Measurements from ENCODE around the gene PHF8.
A peak's percentile ranks its signal among the peaks of the same experiment; 100 is the strongest.

The PHF8 gene

GRCh38 chrX:54044877-54045338, 635 bp upstream of the PHF8 start:
- TF ChIP-seq TAF1 (IDR thresholded peaks at IDR 0.05; ENCODE audit: borderline replicate concordance, insufficient read depth, low read length) (no peak), POLR2AphosphoS5 (IDR thresholded peaks at IDR 0.05; ENCODE audit: low read depth, low read length) (peak; percentile 0; the same call in 1 of the 2 replicates)

GRCh38 chrX:54043541-54044125, 640 bp downstream of the PHF8 start:
- TF ChIP-seq REST (IDR thresholded peaks at IDR 0.05; ENCODE audit: insufficient read depth in 1 of 2, low read depth in 2 of 2, low read length in 2 of 2) (no peak), TAF1 (IDR thresholded peaks at IDR 0.05; ENCODE audit: borderline replicate concordance, insufficient read depth, low read length) (no peak), SIN3A (IDR thresholded peaks at IDR 0.05; ENCODE audit: borderline replicate concordance, insufficient read depth, low read length) (no peak), POLR2AphosphoS5 (IDR thresholded peaks at IDR 0.05; ENCODE audit: low read depth, low read length) (no peak), FOXP2 (optimal IDR thresholded peaks at IDR 0.05; ENCODE audit: borderline replicate concordance, extremely low read depth, extremely low read length, insufficient read depth) (no peak)

GRCh38 chrX:54043056-54043455, 1.2 kb downstream of the PHF8 start:
- TF ChIP-seq FOXP2 (optimal IDR thresholded peaks at IDR 0.05; ENCODE audit: borderline replicate concordance, extremely low read depth, extremely low read length, insufficient read depth) (no peak), SIN3A (IDR thresholded peaks at IDR 0.05; ENCODE audit: borderline replicate concordance, insufficient read depth, low read length) (no peak), POLR2AphosphoS5 (IDR thresholded peaks at IDR 0.05; ENCODE audit: low read depth, low read length) (no peak), TAF1 (IDR thresholded peaks at IDR 0.05; ENCODE audit: borderline replicate concordance, insufficient read depth, low read length) (no peak), REST (IDR thresholded peaks at IDR 0.05; ENCODE audit: insufficient read depth in 1 of 2, low read depth in 2 of 2, low read length in 2 of 2) (no peak)

DNA sequence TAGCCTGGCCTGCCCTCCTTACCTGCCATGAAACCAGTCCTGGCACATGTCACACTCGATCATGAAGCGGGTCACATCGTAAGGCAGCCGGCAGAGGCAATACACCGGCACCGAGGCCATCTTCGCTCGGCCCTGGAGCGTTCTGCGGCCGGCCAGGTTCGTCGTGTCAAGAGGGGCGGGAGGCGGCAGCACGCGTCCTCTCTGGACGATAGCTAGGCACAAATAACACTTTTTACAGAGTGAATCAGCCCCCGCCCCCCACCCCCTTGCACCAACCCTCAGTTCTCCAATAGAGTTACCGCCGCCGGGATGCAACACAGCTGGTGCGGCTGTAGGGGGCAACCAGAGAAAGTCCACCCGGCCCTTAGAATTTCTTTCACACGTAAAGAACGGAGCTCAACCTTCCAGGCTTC, 1.7 kb downstream of the PHF8 start:
- no peak for TF ChIP-seq FOXP2 (optimal IDR thresholded peaks at IDR 0.05; ENCODE audit: borderline replicate concordance, extremely low read depth, extremely low read length, insufficient read depth)
- no peak for TF ChIP-seq POLR2AphosphoS5 (IDR thresholded peaks at IDR 0.05; ENCODE audit: low read depth, low read length)
- no peak for TF ChIP-seq SIN3A (IDR thresholded peaks at IDR 0.05; ENCODE audit: borderline replicate concordance, insufficient read depth, low read length)
- no peak for TF ChIP-seq TAF1 (IDR thresholded peaks at IDR 0.05; ENCODE audit: borderline replicate concordance, insufficient read depth, low read length)
- TF ChIP-seq REST (IDR thresholded peaks at IDR 0.05; ENCODE audit: insufficient read depth in 1 of 2, low read depth in 2 of 2, low read length in 2 of 2) = no peak

GRCh38 chrX:54030329-54030728, 13.9 kb downstream of the PHF8 start:
- TF ChIP-seq TAF1 (IDR thresholded peaks at IDR 0.05; ENCODE audit: borderline replicate concordance, insufficient read depth, low read length) = no peak
- TF ChIP-seq FOXP2 (optimal IDR thresholded peaks at IDR 0.05; ENCODE audit: borderline replicate concordance, extremely low read depth, extremely low read length, insufficient read depth) = no peak
- TF ChIP-seq POLR2AphosphoS5 (IDR thresholded peaks at IDR 0.05; ENCODE audit: low read depth, low read length) = no peak
- no peak for TF ChIP-seq SIN3A (IDR thresholded peaks at IDR 0.05; ENCODE audit: borderline replicate concordance, insufficient read depth, low read length)
- TF ChIP-seq REST (IDR thresholded peaks at IDR 0.05; ENCODE audit: insufficient read depth in 1 of 2, low read depth in 2 of 2, low read length in 2 of 2) = no peak
